ENCODE measurements around the gene PARP3. TPM values are rescaled to one million over a fixed set of nuclear protein-coding genes. Genes with fewer than 3 reads are reported as not detected.

The PARP3 gene
- total RNA-seq, 4 donors from 2014 or later = 19.5 to 43.0 (median 22.8) TPM

DNA sequence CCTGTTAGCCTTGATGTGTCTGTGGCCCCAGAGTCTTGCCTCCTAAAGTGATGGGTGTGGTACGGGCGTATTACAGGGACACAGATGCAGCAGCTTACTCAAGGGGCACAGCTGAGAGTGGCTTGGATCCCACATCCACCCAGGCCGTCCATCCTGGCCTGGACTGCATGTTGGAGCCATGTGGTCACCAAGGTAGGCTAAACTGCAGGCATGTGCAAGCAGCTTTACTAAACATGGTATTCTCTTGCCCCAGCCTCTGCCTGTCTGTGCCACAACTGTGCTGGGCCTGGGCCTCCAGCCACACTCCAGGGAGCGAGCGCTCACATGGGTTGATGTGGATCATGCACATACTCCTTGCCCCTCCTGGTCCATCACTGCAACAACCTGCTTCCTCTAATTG, 7.0 kb downstream of the PARP3 start:
- ATAC-seq = no peak
- Histone ChIP-seq H3K27ac (no peak overlapping the region), H3K27me3 (no peaks in the 10 kb centered on the region), H3K4me3 (no peak overlapping the region), H3K36me3 (peaks cover 0 to 57% of the 10 kb centered on the region in 2 donors), H3K4me1 (no peaks in the 10 kb centered on the region), H3K9me3 (no peaks in the 10 kb centered on the region)
- WGBS, 2 donors (ENCODE audit: low coverage in 1 of 2) = 80 to 100% methylated on average over 1 to 2 of the region's 5 CpGs
- no peak for TF ChIP-seq EP300 (IDR thresholded peaks at IDR 0.05)
- TF ChIP-seq, protein P1, sequence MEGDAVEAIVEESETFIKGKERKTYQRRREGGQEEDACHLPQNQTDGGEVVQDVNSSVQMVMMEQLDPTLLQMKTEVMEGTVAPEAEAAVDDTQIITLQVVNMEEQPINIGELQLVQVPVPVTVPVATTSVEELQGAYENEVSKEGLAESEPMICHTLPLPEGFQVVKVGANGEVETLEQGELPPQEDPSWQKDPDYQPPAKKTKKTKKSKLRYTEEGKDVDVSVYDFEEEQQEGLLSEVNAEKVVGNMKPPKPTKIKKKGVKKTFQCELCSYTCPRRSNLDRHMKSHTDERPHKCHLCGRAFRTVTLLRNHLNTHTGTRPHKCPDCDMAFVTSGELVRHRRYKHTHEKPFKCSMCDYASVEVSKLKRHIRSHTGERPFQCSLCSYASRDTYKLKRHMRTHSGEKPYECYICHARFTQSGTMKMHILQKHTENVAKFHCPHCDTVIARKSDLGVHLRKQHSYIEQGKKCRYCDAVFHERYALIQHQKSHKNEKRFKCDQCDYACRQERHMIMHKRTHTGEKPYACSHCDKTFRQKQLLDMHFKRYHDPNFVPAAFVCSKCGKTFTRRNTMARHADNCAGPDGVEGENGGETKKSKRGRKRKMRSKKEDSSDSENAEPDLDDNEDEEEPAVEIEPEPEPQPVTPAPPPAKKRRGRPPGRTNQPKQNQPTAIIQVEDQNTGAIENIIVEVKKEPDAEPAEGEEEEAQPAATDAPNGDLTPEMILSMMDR (IDR thresholded peaks at IDR 0.05) = no peak
- TF ChIP-seq POLR2A (IDR thresholded peaks at IDR 0.05) = no peak
- no peak for TF ChIP-seq POLR2AphosphoS5 (IDR thresholded peaks at IDR 0.05)

DNA sequence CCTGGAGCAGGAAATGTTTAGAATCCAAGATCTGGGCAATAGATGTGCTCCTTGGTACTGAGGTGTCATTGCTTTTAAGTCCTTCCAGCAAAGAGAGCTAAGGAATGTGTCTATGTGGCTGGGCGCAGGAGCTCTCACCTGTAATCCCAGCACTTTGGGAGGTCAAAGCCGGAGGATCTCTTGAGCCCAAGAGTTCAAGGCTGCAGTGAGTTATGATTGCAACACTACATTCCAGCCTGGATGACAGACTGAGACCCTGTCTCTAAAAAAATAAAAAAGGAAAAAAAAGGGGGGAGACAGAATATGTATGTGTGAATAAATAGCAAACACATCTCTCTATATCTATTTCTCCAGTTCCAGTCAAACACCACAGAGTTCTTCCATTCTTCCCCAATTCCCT, 8.7 kb downstream of the PARP3 start:
- ATAC-seq = no peak
- Histone ChIP-seq H3K36me3 (peaks cover 0 to 40% of the 10 kb centered on the region in 2 donors), H3K4me1 (peaks cover 0 to 9% (median under 1%) of the 10 kb centered on the region in 3 donors), H3K9me3 (no peaks in the 10 kb centered on the region), H3K27me3 (no peaks in the 10 kb centered on the region), H3K4me3 (no peak overlapping the region), H3K27ac (no peak overlapping the region)
- no peak for TF ChIP-seq EP300 (IDR thresholded peaks at IDR 0.05)
- TF ChIP-seq POLR2AphosphoS5 (IDR thresholded peaks at IDR 0.05) = no peak
- no peak for TF ChIP-seq POLR2A (IDR thresholded peaks at IDR 0.05)
- TF ChIP-seq, protein P1 (IDR thresholded peaks at IDR 0.05) = no peak
- WGBS, 2 donors (ENCODE audit: low coverage in 1 of 2) = 67 to 100% methylated on average over 1 to 2 of the region's 2 CpGs

DNA sequence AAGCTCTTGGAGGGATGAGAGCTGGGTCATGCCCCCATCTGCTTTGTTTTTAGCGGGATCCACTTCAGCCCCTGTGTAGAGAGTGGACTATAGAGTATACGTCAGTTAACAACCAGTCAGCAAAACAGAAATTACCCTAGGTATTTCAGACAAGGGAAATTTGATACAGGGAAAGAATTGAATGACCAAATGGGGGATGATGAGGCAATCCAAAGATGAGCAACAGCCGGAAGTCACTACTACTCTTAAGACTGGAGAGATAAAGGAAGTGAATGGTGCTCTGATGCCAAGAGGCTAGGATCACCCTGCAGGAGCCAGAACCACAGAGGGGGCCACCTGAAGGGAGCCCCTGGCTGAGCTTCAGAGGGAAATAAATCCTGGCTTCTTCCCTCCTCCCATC, 11.3 kb downstream of the PARP3 start:
- Histone ChIP-seq H3K27ac (no peak overlapping the region), H3K9me3 (no peaks in the 10 kb centered on the region), H3K4me1 (peaks cover 0 to 23% (median 7%) of the 10 kb centered on the region in 3 donors), H3K36me3 (peaks cover 0 to 29% of the 10 kb centered on the region in 2 donors), H3K4me3 (no peak overlapping the region), H3K27me3 (no peaks in the 10 kb centered on the region)
- WGBS, 2 donors (ENCODE audit: low coverage in 1 of 2) = 67% methylated on average over 3 of the region's 3 CpGs; no CpG with 5 or more reads in 1 of the 2 donors
- ATAC-seq = no peak
- TF ChIP-seq EP300 (IDR thresholded peaks at IDR 0.05) (no peak), POLR2AphosphoS5 (IDR thresholded peaks at IDR 0.05) (no peak), POLR2A (IDR thresholded peaks at IDR 0.05) (no peak)
- TF ChIP-seq, protein P1 (IDR thresholded peaks at IDR 0.05) = no peak

DNA sequence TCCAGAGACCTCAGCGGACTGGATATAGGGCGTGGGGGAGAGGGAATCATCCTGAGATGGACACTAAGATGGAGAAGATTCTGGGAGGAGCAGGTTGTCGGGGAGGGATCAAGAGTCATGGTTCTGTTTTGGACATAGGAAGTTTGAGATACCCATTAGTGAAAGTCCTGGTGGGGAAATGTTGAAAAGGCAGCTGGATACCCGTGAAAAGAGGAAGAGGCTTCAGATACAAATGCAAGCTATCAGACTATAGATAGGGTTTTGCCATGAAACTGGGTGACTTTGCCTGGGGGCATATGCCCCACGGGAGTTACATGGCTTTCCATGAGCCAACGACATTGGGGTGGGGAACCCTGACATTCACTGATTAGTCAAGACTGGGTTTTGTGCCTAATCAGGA, 11.9 kb downstream of the PARP3 start:
- peaks cover 0 to 29% of the 10 kb centered on the region in 2 donors for H3K36me3 ChIP-seq
- no peaks in the 10 kb centered on the region for H3K9me3 ChIP-seq
- no peaks in the 10 kb centered on the region for H3K27me3 ChIP-seq
- TF ChIP-seq, protein P1 (IDR thresholded peaks at IDR 0.05) = no peak
- TF ChIP-seq EP300 (IDR thresholded peaks at IDR 0.05) (no peak), POLR2AphosphoS5 (IDR thresholded peaks at IDR 0.05) (no peak), POLR2A (IDR thresholded peaks at IDR 0.05) (no peak)
- H3K4me3 ChIP-seq = no peak overlapping the region
- no peak for ATAC-seq
- H3K27ac ChIP-seq = no peak overlapping the region
- WGBS, 2 donors (ENCODE audit: low coverage in 1 of 2) = 80% methylated on average over 5 to 6 of the region's 6 CpGs
- peaks cover 0 to 23% (median 7%) of the 10 kb centered on the region in 3 donors for H3K4me1 ChIP-seq

DNA sequence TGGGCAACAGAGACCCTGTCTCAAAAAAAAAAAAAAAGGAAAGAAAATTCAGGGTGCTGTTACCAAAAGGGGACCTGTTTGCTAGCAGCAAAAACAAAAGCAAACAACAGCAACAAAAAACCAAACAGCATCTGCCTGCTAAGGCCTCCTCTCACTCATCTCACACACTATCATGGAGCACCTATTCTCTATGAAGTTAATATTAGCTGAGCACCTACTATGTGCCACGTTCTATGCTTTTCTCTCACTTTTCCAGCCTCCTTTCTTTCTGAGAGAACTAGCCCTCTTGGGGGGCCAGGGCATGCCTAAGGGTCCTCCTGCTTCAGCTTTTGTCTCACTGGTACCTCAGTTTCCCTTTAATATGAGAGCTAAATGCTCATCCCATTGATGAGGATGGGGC, 12.6 kb downstream of the PARP3 start:
- TF ChIP-seq POLR2A (IDR thresholded peaks at IDR 0.05) (no peak), POLR2AphosphoS5 (IDR thresholded peaks at IDR 0.05) (no peak), EP300 (IDR thresholded peaks at IDR 0.05) (no peak)
- TF ChIP-seq, protein P1 (IDR thresholded peaks at IDR 0.05) = no peak
- WGBS, 2 donors (ENCODE audit: low coverage in 1 of 2) = 60 to 86% methylated on average over 1 of the region's 1 CpG
- H3K9me3 ChIP-seq = no peaks in the 10 kb centered on the region

More for the DNA sequence above, 12.6 kb downstream of the PARP3 start:
- no peak for ATAC-seq
- H3K36me3 ChIP-seq = peaks cover 0 to 29% of the 10 kb centered on the region in 2 donors
- H3K27ac ChIP-seq = no peak overlapping the region
- H3K4me1 ChIP-seq = peaks cover 0 to 23% (median 7%) of the 10 kb centered on the region in 3 donors
- H3K4me3 ChIP-seq = no peak overlapping the region
- no peaks in the 10 kb centered on the region for H3K27me3 ChIP-seq

All from gastroesophageal sphincter (tissue), 4 donors.